Astrocyte of the spinal cord (primary cell): ENCODE measurements around the gene CMSS1.

Experiments used
- DNase-seq: peaks from one replicate; pipeline ENCODE4 v3.0.0; 2011; ENCODE audit warnings: low read depth, low spot score
- H3K4me3 ChIP-seq: 2 replicates; pipeline ENCODE4 v1.5.1; 2011; ENCODE audit warnings: low read depth, mild to moderate bottlenecking, low read length, moderate library complexity
- CTCF ChIP-seq: IDR thresholded peaks from 2 replicates; pipeline ENCODE4 v1.5.1; 2012; ENCODE audit warnings: low read depth, mild to moderate bottlenecking, low read length, inconsistent platforms
- in situ Hi-C: cut with HindIII; loops from 2 replicates; pipeline ENCODE4 v1.10.0; 2017; ENCODE audit warnings: low sequenced_read_pairs

Gene CMSS1

GRCh38 chr3:100117093-100117492 is 299.4 kb downstream of the CMSS1 start:
- in situ Hi-C loops, result no loop called here
- no peak for TF ChIP-seq CTCF
- H3K4me3 ChIP-seq, result no peak overlapping the region
- DNase-seq, result no peak

- no peak for DNase-seq
- no peak overlapping the region for H3K4me3 ChIP-seq
- TF ChIP-seq CTCF, result no peak
- in situ Hi-C loops, result no loop called here
Measured at GRCh38 chr3:100120012-100120411, 302.4 kb downstream of the CMSS1 start.

GRCh38 chr3:100120693-100121092 is 303.0 kb downstream of the CMSS1 start:
- DNase-seq, result no peak
- no peak overlapping the region for H3K4me3 ChIP-seq
- no peak for TF ChIP-seq CTCF
- in situ Hi-C loops, result no loop called here

- in situ Hi-C loops, result no loop called here
- no peak for DNase-seq
- TF ChIP-seq CTCF, result no peak
- no peak overlapping the region for H3K4me3 ChIP-seq
Measured at GRCh38 chr3:100122321-100122720, 304.7 kb downstream of the CMSS1 start.

GRCh38 chr3:100123112-100123511 is 305.4 kb downstream of the CMSS1 start:
- TF ChIP-seq CTCF, result no peak
- in situ Hi-C loops, result no loop called here
- no peak overlapping the region for H3K4me3 ChIP-seq
- no peak for DNase-seq

GRCh38 chr3:100124201-100124761 is 306.6 kb downstream of the CMSS1 start:
- in situ Hi-C loops, result no loop called here
- TF ChIP-seq CTCF, result no peak

More at GRCh38 chr3:100124201-100124761, 306.6 kb downstream of the CMSS1 start:
- H3K4me3 ChIP-seq, result no peak overlapping the region
- DNase-seq, result no peak
